ENCODE results near the gene MCCD1. TPM values are rescaled to one million over a fixed set of nuclear protein-coding genes. Genes with fewer than 3 reads are reported as not detected.
"Not testable (repeated sequence)": the region's sequence is repeated elsewhere in the genome, so short reads cannot be mapped to it uniquely, and the experiment has no call there.

Gene MCCD1
- total RNA-seq, 2 experiments from 2014 or later, result not detected

DNA sequence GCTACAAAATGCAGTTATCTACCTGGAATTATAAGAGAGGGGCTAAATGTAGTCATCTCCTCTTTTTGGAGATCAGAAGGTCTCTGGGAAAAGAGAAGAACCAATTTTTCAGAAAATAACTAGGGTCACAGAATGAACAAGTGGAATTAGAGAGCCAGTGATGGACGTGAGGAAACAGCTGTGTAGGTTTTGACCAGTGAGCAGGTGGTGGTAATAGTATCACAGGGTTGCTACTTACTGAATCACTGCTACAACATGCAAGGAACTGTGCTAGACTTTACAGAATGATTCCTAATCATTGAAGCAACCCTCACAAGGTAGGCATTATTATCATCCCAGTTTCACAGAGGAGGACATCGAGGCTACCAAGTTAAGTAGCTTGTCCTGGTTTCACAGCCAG, 15.9 kb downstream of the MCCD1 start:
- ATAC-seq (no peak), DNase-seq (no peak)
- CTCF ChIA-PET, result interaction anchor here (1.5 to 15.4 kb wide), 3 partner anchors 26 to 56 kb away, joined by 3 to 658 read pairs (median 13); partner anchors contain the start of genes LST1, LTA and NCR3
- Mint-ChIP-seq H3K4me3 (no peak overlapping the region), H3K9me3 (ENCODE audit: low read depth) (no peaks in the 10 kb centered on the region), H3K4me1 (peaks cover 49% of the 10 kb centered on the region), H3K36me3 (ENCODE audit: low read depth) (peaks cover 41% of the 10 kb centered on the region), H3K27me3 (no peaks in the 10 kb centered on the region), H3K27ac (no peak overlapping the region)
- intact Hi-C loops (cut with DNase I, micrococcal nuclease), result loop anchor here (5.0 to 10.0 kb wide), 7 partner anchors 142 to 930 kb away; partner anchors contain the start of genes AGPAT1 (in 1 of the 2), ATF6B (in 1 of the 2), MICA (in 1 of the 2) and MRPS18B (in 1 of the 2)
- POLR2A ChIA-PET, result no interaction called here

DNA sequence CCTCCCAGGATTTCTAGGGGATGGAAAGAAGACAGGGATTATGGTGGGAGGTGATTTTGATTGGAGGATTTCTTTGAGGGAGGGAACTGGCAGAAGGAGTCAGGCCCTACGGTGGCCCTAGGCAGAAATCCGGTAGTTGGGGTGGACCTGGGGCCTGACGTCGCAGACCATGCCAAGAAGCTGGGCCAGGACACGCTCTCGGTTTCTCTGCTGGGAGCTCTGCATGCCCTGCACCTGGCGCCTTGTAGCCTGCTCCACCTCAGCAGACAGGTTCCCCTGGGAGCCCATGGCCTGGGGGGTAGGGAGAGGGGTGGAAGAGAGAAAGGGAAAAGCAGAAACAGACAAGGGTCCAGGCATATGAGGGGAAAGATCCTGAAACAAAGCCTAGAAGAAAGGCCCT, 16.5 kb downstream of the MCCD1 start:
- H3K36me3 Mint-ChIP-seq (ENCODE audit: low read depth), result peaks cover 37% of the 10 kb centered on the region
- ChIA-PET CTCF (interaction anchor here (3.5 to 15.4 kb wide), 3 partner anchors 26 to 55 kb away, joined by 13 to 658 read pairs (median 278); partner anchors contain the start of genes LST1, LTA, LTB and NCR3), POLR2A (interaction anchor here (1.3 to 1.7 kb wide), 2 partner anchors 30 to 119 kb away, joined by 3 to 6 read pairs; partner anchors contain the start of genes GPANK1 and TNF)
- no peaks in the 10 kb centered on the region for H3K9me3 Mint-ChIP-seq (ENCODE audit: low read depth)
- intact Hi-C loops (cut with DNase I, micrococcal nuclease), result loop anchor here (5.0 to 10.0 kb wide), 3 partner anchors 287 to 930 kb away; partner anchors contain the start of genes ATF6B (in 1 of the 2), MRPS18B (in 1 of the 2) and PPP1R10 (in 1 of the 2)
- H3K27ac Mint-ChIP-seq, result no peak overlapping the region
- ATAC-seq, result no peak
- DNase-seq, result no peak
- H3K27me3 Mint-ChIP-seq, result no peaks in the 10 kb centered on the region
- H3K4me3 Mint-ChIP-seq, result no peak overlapping the region
- peaks cover 45% of the 10 kb centered on the region for H3K4me1 Mint-ChIP-seq

DNA sequence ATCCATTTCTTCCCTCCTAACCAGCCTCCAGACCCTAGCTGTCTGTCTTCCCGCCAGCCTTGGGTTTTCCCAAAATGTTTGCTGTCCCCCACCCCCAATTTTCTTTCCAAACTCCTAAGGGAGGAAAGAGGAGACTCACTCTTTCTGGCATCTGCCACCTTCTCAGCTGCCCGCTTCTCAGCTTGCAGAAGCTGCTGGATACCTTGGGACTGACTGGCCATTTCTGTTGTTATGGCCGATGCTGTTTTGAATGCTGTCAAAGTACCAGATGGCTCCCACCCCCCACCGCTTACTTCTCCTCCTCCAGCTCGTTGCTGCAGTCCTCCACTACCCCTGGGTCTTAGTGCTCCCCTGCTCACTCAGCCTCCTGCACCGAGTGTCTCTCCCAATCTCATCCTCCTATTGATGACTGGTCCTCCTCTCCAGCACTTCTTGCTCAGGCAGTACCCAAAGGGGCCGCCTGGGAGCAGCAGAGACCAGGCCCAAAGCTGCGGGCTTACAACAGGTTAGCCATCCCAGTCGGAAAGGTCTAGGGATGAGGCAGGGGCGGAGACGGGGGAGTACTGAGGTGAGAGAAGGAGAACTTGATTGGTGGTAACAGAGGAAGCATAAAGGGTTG, 17.7 kb downstream of the MCCD1 start, which contains the start of gene ATP6V1G2:
TSS of gene ATP6V1G2 (minus strand) at position 270 of the 619 bp plus-strand sequence. CDS start at position 221, 49 bp downstream.
- peak; percentile 76 for ATAC-seq
- POLR2A ChIA-PET, result interaction anchor here (0.5 to 2.3 kb wide), 10 partner anchors 29 to 1307 kb away, joined by 3 to 12 read pairs (median 4); partner anchors contain the start of genes GPANK1, NCR3, TAP1 and TNF
- CTCF ChIA-PET, result interaction anchor here (0.6 to 15.4 kb wide), 13 partner anchors 22 to 517 kb away, joined by 3 to 658 read pairs (median 4); partner anchors contain the start of genes AIF1, C6orf47, LST1 and LTA
- Mint-ChIP-seq H3K4me1 (peaks cover 48% of the 10 kb centered on the region), H3K9me3 (ENCODE audit: low read depth) (no peaks in the 10 kb centered on the region), H3K27me3 (no peaks in the 10 kb centered on the region), H3K27ac (peak within 1 kb of the TSS; percentile 97), H3K4me3 (peak within 1 kb of the TSS; percentile 89), H3K36me3 (ENCODE audit: low read depth) (peaks cover 32% of the 10 kb centered on the region)
- intact Hi-C loops (cut with DNase I, micrococcal nuclease), result loop anchor here (1.0 to 10.0 kb wide), 10 partner anchors 34 to 932 kb away; partner anchors contain the start of genes ATF6B (in 1 of the 2), EHMT2 (in 1 of the 2), MRPS18B (in 1 of the 2) and PPP1R10 (in 1 of the 2)
- peak; percentile 95 for DNase-seq

DNA sequence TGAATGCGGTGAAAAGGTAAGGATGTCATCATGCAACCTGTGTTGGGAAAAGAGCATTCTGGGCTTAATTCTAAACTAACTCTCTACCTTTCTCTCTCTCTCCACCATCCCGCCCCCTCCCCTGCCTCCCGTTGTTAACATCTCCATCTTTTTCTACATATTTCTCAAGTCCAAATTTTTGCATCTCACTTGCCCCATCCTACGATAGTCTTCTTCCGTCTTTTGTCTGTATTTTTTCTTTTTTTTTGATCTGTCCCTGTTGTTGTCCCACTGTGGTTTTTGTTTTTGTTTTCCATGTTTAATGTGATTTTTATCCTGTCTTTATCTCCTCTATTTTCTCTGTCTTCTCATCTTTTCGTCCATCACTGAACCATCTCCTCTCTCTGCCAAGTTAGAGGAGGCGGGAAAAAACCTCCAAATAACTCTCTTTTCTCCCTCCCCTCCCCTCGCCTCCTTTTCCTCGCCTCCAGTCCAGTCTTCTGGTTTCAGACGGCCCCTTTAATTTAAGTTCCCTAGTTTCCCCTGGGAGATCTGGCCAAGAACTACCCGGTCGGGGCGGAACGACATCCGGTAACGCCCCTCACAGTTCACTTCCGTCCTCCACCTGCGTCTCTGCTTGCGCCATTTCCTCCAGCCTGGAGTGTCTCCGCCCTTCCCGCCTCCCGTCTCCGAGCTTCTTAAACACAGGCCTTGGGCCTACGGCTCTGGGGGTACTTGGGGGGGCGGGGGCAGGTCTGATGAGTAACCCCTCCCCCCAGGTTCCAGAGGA, 18.4 kb downstream of the MCCD1 start, which contains the start of gene NFKBIL1:
TSS of gene NFKBIL1 (plus strand) at position 651 of the 769 bp plus-strand sequence. CDS start at position 738, 87 bp downstream.
- CTCF ChIA-PET, result interaction anchor here (0.7 to 15.4 kb wide), 15 partner anchors 11 to 518 kb away, joined by 3 to 658 read pairs (median 5); partner anchors contain the start of genes CLIC1, LST1, LTA and LTB
- POLR2A ChIA-PET, result interaction anchor here (0.5 to 2.3 kb wide), 10 partner anchors 11 to 1306 kb away, joined by 3 to 12 read pairs (median 6); partner anchors contain the start of genes GPANK1, NCR3, TAP1 and TNF
- Mint-ChIP-seq H3K36me3 (ENCODE audit: low read depth) (peaks cover 29% of the 10 kb centered on the region), H3K27ac (peak within 1 kb of the TSS; percentile 97), H3K4me3 (peak within 1 kb of the TSS; percentile 89), H3K9me3 (ENCODE audit: low read depth) (no peaks in the 10 kb centered on the region), H3K4me1 (peaks cover 51% of the 10 kb centered on the region), H3K27me3 (no peaks in the 10 kb centered on the region)
- DNase-seq (peak; percentile 95), ATAC-seq (peak; percentile 77)
- intact Hi-C loops (cut with DNase I, micrococcal nuclease), result loop anchor here (1.0 to 10.0 kb wide), 18 partner anchors 25 to 932 kb away; partner anchors contain the start of genes PRRC2A (in 2 of the 2), ABHD16A (in 1 of the 2), ATF6B (in 1 of the 2) and BAG6 (in 1 of the 2)

DNA sequence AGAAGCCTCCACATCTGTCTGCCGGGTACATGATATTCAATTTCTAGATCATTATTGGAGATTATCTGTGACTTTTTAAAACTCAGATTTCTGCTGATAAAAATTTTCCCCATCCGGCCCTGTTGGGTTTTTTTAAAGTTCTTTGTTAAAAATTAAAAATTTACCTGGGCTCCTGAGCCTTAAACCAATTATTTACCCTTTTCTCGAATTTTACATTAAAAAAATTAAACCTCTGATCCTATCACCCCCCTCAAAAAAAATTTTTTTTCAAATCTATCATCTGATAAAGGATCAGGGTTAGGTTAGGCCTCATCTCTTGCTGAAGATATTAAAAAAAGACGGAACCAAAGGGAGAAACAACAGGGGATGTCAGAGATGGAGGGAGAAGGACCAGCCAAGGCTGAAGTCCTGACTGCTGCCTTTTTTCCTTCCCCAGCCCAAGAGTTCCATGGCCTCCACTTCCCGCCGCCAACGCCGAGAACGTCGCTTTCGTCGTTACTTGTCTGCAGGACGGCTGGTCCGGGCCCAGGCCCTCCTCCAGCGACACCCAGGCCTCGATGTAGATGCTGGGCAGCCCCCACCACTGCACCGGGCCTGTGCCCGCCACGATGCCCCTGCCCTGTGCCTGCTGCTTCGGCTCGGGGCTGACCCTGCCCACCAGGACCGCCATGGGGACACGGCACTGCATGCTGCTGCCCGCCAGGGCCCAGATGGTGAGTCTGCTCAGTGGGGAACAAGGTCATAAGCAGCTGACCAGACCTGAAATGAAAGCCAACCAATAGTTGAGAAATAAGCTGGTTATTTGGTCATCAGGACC, 19.2 kb downstream of the MCCD1 start:
- intact Hi-C loops (cut with DNase I, micrococcal nuclease), result loop anchor here (1.0 to 10.0 kb wide), 17 partner anchors 24 to 933 kb away; partner anchors contain the start of genes PRRC2A (in 2 of the 2), ABHD16A (in 1 of the 2), ATF6B (in 1 of the 2) and BAG6 (in 1 of the 2)
- peaks cover 28% of the 10 kb centered on the region for H3K36me3 Mint-ChIP-seq (ENCODE audit: low read depth)
- ChIA-PET CTCF (interaction anchor here (0.6 to 15.4 kb wide), 14 partner anchors 8 to 190 kb away, joined by 3 to 658 read pairs (median 4); partner anchors contain the start of genes CLIC1, LST1, LTA and LTB), POLR2A (interaction anchor here (0.6 to 2.3 kb wide), 9 partner anchors 11 to 259 kb away, joined by 3 to 12 read pairs (median 6); partner anchors contain the start of genes NCR3 and TNF)
- H3K9me3 Mint-ChIP-seq (ENCODE audit: low read depth), result no peaks in the 10 kb centered on the region
- peak overlapping the region; percentile 97 for H3K27ac Mint-ChIP-seq
- DNase-seq, result no peak
- H3K4me1 Mint-ChIP-seq, result peaks cover 49% of the 10 kb centered on the region
- no peak for ATAC-seq
- H3K27me3 Mint-ChIP-seq, result no peaks in the 10 kb centered on the region
- peak overlapping the region; percentile 89 for H3K4me3 Mint-ChIP-seq

DNA sequence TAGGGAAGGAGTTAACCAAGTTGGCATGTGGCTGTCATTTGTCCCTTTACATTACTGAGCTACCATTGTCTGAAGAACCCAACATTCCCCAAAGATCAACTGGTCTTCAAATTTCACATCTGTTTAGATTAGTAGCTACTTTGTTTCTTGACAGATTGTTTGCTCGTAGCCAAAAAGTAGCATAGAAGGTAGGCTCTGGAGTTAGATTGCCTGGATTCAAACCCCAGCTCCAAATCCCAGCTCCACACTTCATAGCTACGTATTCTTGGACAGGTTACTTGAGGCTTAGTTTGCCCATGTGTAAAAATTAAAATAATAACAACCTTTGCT, 19.7 kb downstream of the MCCD1 start:
- Mint-ChIP-seq H3K9me3 (ENCODE audit: low read depth) (no peaks in the 10 kb centered on the region), H3K27me3 (no peaks in the 10 kb centered on the region), H3K27ac (peak overlapping the region; percentile 97), H3K4me1 (peaks cover 46% of the 10 kb centered on the region), H3K36me3 (ENCODE audit: low read depth) (peaks cover 27% of the 10 kb centered on the region), H3K4me3 (peak overlapping the region; percentile 89)
- ChIA-PET CTCF (interaction anchor here (0.6 to 15.4 kb wide), 9 partner anchors 8 to 190 kb away, joined by 3 to 658 read pairs (median 5); partner anchors contain the start of genes CLIC1, LST1, LTB and NCR3), POLR2A (interaction anchor here (0.6 to 2.3 kb wide), 5 partner anchors 10 to 44 kb away, joined by 3 to 10 read pairs (median 6); partner anchors contain the start of genes NCR3 and TNF)
- ATAC-seq (no peak), DNase-seq (no peak)
- intact Hi-C loops (cut with DNase I, micrococcal nuclease), result loop anchor here (5.0 to 10.0 kb wide), 3 partner anchors 284 to 934 kb away; partner anchors contain the start of genes ATF6B (in 1 of the 2), MRPS18B (in 1 of the 2) and PPP1R10 (in 1 of the 2)

DNA sequence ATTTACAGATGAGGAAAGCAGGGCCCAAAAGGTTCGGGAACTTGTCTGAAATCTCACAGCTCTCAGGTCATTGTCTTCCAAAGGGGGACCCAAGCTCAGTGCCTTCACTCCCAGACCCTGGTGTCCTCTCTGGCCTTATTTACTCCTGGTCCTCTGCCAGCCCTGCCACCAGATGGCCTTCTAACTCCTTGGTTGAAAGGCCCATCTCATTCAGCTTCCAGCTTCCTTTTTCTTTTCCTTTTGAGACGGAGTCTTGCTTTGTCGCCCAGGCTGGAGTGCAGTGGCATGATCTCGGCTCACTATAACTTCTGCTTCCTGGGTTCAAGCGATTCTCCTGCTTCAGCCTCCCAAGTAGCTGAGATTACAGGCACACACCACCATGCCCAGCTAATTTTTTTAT, 22.6 kb downstream of the MCCD1 start:
- H3K36me3 Mint-ChIP-seq (ENCODE audit: low read depth), result peaks cover 32% of the 10 kb centered on the region
- not testable (repeated sequence) for ATAC-seq; H3K27me3 Mint-ChIP-seq; H3K9me3 Mint-ChIP-seq (ENCODE audit: low read depth); H3K4me3 Mint-ChIP-seq
- ChIA-PET CTCF (interaction anchor here (0.6 to 15.4 kb wide), 18 partner anchors 8 to 282 kb away, joined by 3 to 658 read pairs (median 4); partner anchors contain the start of genes DDX39B, LST1, LTB and NCR3), POLR2A (interaction anchor here (0.7 to 4.0 kb wide), 6 partner anchors 8 to 46 kb away, joined by 3 to 29 read pairs (median 4); partner anchors contain the start of genes NCR3 and TNF)
- peaks cover 51% of the 10 kb centered on the region for H3K4me1 Mint-ChIP-seq
- H3K27ac Mint-ChIP-seq, result peak overlapping the region; percentile 42
- intact Hi-C loops (cut with DNase I, micrococcal nuclease), result loop anchor here (1.0 kb wide), 1 partner anchor 47 kb away; no protein-coding TSS in a partner anchor
- peak; percentile 81 for DNase-seq

DNA sequence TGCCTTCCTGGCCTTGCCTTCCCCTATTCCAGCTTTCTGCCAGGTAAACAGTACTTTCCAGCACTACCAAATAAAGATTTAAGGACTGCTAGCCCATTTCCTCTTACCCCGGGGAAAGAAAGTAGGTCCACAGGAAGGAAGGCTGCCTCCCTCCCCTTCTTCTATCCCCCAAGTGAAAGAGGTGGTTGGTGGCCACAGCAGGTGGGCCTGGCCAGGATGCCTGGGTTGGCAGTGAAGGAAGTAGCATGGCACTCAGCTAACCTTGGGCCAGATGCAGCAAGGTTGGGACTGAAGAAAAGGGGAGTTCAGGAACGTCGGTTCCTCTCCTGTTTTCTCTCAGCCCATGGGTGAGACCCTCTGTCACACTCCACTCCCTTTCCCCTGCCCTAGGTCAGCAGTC, 27.5 kb downstream of the MCCD1 start:
- intact Hi-C loops (cut with DNase I, micrococcal nuclease), result no loop called here
- Mint-ChIP-seq H3K4me1 (peaks cover 67% of the 10 kb centered on the region), H3K27me3 (no peaks in the 10 kb centered on the region), H3K27ac (no peak overlapping the region), H3K4me3 (no peak overlapping the region), H3K36me3 (ENCODE audit: low read depth) (peaks cover 35% of the 10 kb centered on the region), H3K9me3 (ENCODE audit: low read depth) (no peaks in the 10 kb centered on the region)
- no peak for ATAC-seq
- CTCF ChIA-PET, result interaction anchor here (0.9 to 7.2 kb wide), 3 partner anchors 19 to 40 kb away, joined by 4 to 101 read pairs (median 50); partner anchors contain the start of genes LTB, NCR3 and TNF
- POLR2A ChIA-PET, result interaction anchor here (0.6 kb wide), 1 partner anchor 18 kb away, joined by 3 read pairs; no protein-coding TSS in a partner anchor
- no peak for DNase-seq

Data from activated CD4-positive, alpha-beta T cell treated with anti-CD3 and anti-CD28 coated beads for 36 hours (primary cell).